DOHH2 (cell line): Measurements from ENCODE around the gene FKBP15.

Experiments used
- EZH2phosphoT487 ChIP-seq: fragments of 200-600 bp; sonication (generic); IDR thresholded peaks from 2 replicates; pipeline ENCODE4 v1.6.1; 2017; ENCODE audit warnings: borderline replicate concordance, mild to moderate bottlenecking, antibody characterized with exemption, low read length, moderate library complexity, mixed read lengths
- TF ChIP-seq, protein P1 (sequence below): fragments of 200-600 bp; sonication (generic); IDR thresholded peaks from one replicate; pipeline ENCODE4 v1.5.1; 2014; ENCODE audit warnings: antibody characterized with exemption, mild to moderate bottlenecking, low read depth, low read length; ENCODE audit not compliant: poor library complexity, severe bottlenecking

DNA sequence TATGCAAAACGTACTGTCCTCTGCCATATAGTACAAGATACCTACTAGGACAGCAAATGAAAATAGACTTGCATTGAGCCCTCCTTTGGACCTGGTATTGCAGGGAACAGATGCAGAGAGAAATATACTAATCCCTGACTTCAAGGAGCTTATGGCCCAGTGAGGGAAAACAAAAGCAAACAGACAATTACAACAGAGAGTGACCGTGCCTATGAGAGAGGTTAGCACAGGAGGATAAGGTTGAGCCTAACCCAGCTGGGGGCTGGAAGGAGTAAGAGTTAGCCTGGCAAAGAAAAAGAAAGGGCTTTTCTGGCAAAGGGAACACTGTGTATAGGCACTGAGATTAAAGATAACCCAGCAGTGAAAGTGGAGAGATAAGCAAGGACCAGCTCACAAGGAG, 48.8 kb upstream of the FKBP15 start:
- TF ChIP-seq, protein P1, sequence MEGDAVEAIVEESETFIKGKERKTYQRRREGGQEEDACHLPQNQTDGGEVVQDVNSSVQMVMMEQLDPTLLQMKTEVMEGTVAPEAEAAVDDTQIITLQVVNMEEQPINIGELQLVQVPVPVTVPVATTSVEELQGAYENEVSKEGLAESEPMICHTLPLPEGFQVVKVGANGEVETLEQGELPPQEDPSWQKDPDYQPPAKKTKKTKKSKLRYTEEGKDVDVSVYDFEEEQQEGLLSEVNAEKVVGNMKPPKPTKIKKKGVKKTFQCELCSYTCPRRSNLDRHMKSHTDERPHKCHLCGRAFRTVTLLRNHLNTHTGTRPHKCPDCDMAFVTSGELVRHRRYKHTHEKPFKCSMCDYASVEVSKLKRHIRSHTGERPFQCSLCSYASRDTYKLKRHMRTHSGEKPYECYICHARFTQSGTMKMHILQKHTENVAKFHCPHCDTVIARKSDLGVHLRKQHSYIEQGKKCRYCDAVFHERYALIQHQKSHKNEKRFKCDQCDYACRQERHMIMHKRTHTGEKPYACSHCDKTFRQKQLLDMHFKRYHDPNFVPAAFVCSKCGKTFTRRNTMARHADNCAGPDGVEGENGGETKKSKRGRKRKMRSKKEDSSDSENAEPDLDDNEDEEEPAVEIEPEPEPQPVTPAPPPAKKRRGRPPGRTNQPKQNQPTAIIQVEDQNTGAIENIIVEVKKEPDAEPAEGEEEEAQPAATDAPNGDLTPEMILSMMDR = no peak
- TF ChIP-seq EZH2phosphoT487 = no peak
